Endodermal cell (in vitro differentiated cells): ENCODE data around the gene ITCH. TPM values are rescaled to one million over a fixed set of nuclear protein-coding genes. Genes with fewer than 3 reads are reported as not detected.

Experiments used
- DNase-seq: peaks from one replicate; pipeline ENCODE4 v3.0.0-alpha.2; 2017
- H3K27ac ChIP-seq: 2 replicates; pipeline ENCODE4 v1.5.1; 2013; ENCODE audit warnings: mild to moderate bottlenecking, low read depth, low read length, moderate library complexity
- H3K27me3 ChIP-seq: 2 replicates; pipeline ENCODE4 v1.6.1; 2013; ENCODE audit warnings: mild to moderate bottlenecking, low read length, moderate library complexity; ENCODE audit not compliant: insufficient read depth, control insufficient read depth, poor library complexity, severe bottlenecking
- H3K36me3 ChIP-seq: 2 replicates; pipeline ENCODE4 v1.7.0; 2013; ENCODE audit warnings: mild to moderate bottlenecking, low read length, moderate library complexity; ENCODE audit not compliant: control insufficient read depth, insufficient read depth
- H3K4me1 ChIP-seq: one replicate; pipeline ENCODE4 v1.7.0; 2013; ENCODE audit warnings: low read length; ENCODE audit not compliant: control insufficient read depth, insufficient read depth
- H3K4me3 ChIP-seq: 2 replicates; pipeline ENCODE4 v1.5.1; 2013; ENCODE audit warnings: mild to moderate bottlenecking, low read length, moderate library complexity
- H3K9ac ChIP-seq: 2 replicates; pipeline ENCODE4 v1.6.1; 2013; ENCODE audit warnings: mild to moderate bottlenecking, low read length, moderate library complexity; ENCODE audit not compliant: poor library complexity, severe bottlenecking; ENCODE audit errors: extremely low read depth
- H3K9me3 ChIP-seq: 2 replicates; pipeline ENCODE4 v1.6.1; 2013; ENCODE audit warnings: mild to moderate bottlenecking, low read length, moderate library complexity; ENCODE audit not compliant: control insufficient read depth
- H3K27ac Mint-ChIP-seq: 2 replicates; pipeline ENCODE4 v1.8.0; 2020; ENCODE audit warnings: mixed read lengths
- H3K27me3 Mint-ChIP-seq: 2 replicates; pipeline ENCODE4 v1.8.0; 2021; ENCODE audit warnings: mild to moderate bottlenecking, mixed read lengths; ENCODE audit not compliant: insufficient read depth
- H3K36me3 Mint-ChIP-seq: 2 replicates; pipeline ENCODE4 v1.8.0; 2020; ENCODE audit warnings: low read depth, mixed read lengths
- H3K4me1 Mint-ChIP-seq: 2 replicates; pipeline ENCODE4 v1.8.0; 2020; ENCODE audit warnings: mixed read lengths
- H3K4me3 Mint-ChIP-seq: 2 replicates; pipeline ENCODE4 v1.8.0; 2020; ENCODE audit warnings: mild to moderate bottlenecking, moderate library complexity, mixed read lengths
- H3K9me3 Mint-ChIP-seq: 2 replicates; pipeline ENCODE4 v1.8.0; 2020; ENCODE audit warnings: mild to moderate bottlenecking, mixed read lengths
- WGBS, 2 experiments: methylation state at CpG; one replicate each; pipeline versions ENCODE4 v1.1.5 to v1.1.7; 2013; ENCODE audit warnings: missing lambda C conversion rate in 2 of 2, mixed read lengths in 1 of 2; ENCODE audit not compliant: insufficient coverage in 1 of 2, insufficient read length in 1 of 2; 5-methylcytosine and 5-hydroxymethylcytosine counted together
- total RNA-seq, 2 donors: library from RNA; stranded (reverse); fragmentation: NEBNext Ultra II Directional in 1 of 2; extraction: Animal tissue kit (Norgen Biotek cat#: 25700) in 1 of 2; gene quantifications; 2 replicates in 1 of 2; 3 replicates in 1 of 2; pipeline ENCODE4 v1.2.1, GENCODE V29; 2021
- TF ChIP-seq, protein P1 (sequence below): fragments of 200-600 bp; sonication (generic); conservative IDR thresholded peaks from 2 replicates; pipeline ENCODE4 v1.5.0; 2021; ENCODE audit warnings: antibody characterized with exemption, mild to moderate bottlenecking

The ITCH gene
- total RNA-seq, 2 donors from 2014 or later = 65.1 to 84.4 TPM

DNA sequence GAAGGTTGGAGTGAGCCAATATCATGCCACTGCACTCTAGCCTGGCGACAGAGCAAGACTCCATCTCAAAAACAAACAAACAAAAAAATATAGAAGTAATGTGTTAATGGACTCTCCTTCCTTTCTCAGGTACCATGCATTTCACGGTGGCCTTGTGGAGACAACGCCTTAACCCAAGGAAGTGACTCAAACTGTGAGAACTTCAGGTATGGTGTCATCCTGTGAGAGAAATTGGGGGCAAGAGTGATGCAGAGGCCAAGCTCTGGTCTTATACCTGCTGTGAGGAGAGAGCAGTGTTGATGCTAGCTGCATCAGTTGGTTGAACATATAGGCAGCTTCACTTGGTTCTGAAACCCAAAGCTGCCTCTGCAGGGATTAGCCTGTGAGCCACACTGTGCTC is 6.2 kb downstream of the ITCH start:
- H3K9me3 Mint-ChIP-seq = peaks cover 1% of the 10 kb centered on the region
- no peak overlapping the region for H3K27ac Mint-ChIP-seq
- H3K36me3 ChIP-seq = peaks cover 58% of the 10 kb centered on the region
- WGBS, 2 experiments = 95 to 100% methylated on average over 1 to 3 of the region's 3 CpGs
- H3K9me3 ChIP-seq = peaks cover 2% of the 10 kb centered on the region
- H3K4me3 Mint-ChIP-seq = no peak overlapping the region
- TF ChIP-seq, protein P1, sequence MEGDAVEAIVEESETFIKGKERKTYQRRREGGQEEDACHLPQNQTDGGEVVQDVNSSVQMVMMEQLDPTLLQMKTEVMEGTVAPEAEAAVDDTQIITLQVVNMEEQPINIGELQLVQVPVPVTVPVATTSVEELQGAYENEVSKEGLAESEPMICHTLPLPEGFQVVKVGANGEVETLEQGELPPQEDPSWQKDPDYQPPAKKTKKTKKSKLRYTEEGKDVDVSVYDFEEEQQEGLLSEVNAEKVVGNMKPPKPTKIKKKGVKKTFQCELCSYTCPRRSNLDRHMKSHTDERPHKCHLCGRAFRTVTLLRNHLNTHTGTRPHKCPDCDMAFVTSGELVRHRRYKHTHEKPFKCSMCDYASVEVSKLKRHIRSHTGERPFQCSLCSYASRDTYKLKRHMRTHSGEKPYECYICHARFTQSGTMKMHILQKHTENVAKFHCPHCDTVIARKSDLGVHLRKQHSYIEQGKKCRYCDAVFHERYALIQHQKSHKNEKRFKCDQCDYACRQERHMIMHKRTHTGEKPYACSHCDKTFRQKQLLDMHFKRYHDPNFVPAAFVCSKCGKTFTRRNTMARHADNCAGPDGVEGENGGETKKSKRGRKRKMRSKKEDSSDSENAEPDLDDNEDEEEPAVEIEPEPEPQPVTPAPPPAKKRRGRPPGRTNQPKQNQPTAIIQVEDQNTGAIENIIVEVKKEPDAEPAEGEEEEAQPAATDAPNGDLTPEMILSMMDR = no peak
- H3K4me1 Mint-ChIP-seq = peaks cover 13% of the 10 kb centered on the region
- no peak overlapping the region for H3K4me3 ChIP-seq
- no peak for DNase-seq
- H3K36me3 Mint-ChIP-seq = peaks cover 78% of the 10 kb centered on the region
- H3K27ac ChIP-seq = no peak overlapping the region
- no peaks in the 10 kb centered on the region for H3K4me1 ChIP-seq
- H3K9ac ChIP-seq = no peak overlapping the region
- no peaks in the 10 kb centered on the region for H3K27me3 ChIP-seq
- H3K27me3 Mint-ChIP-seq = no peaks in the 10 kb centered on the region

GRCh38 chr20:34370062-34370461 is 7.0 kb downstream of the ITCH start:
- DNase-seq = no peak
- H3K27ac ChIP-seq = no peak overlapping the region
- H3K4me1 ChIP-seq = no peaks in the 10 kb centered on the region
- H3K27me3 ChIP-seq = no peaks in the 10 kb centered on the region
- H3K9ac ChIP-seq = no peak overlapping the region
- H3K9me3 Mint-ChIP-seq = peaks cover 1% of the 10 kb centered on the region
- peaks cover 63% of the 10 kb centered on the region for H3K36me3 ChIP-seq
- no peak overlapping the region for H3K4me3 ChIP-seq
- no peaks in the 10 kb centered on the region for H3K27me3 Mint-ChIP-seq
- TF ChIP-seq, protein P1 = no peak
- no peak overlapping the region for H3K4me3 Mint-ChIP-seq
- H3K4me1 Mint-ChIP-seq = peaks cover 11% of the 10 kb centered on the region
- no peak overlapping the region for H3K27ac Mint-ChIP-seq
- 94 to 97% methylated on average over 2 to 6 of the region's 6 CpGs for WGBS, 2 experiments
- peaks cover 83% of the 10 kb centered on the region for H3K36me3 Mint-ChIP-seq
- peaks cover 4% of the 10 kb centered on the region for H3K9me3 ChIP-seq

GRCh38 chr20:34373445-34373844 is 10.4 kb downstream of the ITCH start:
- H3K4me3 Mint-ChIP-seq = no peak overlapping the region

More at GRCh38 chr20:34373445-34373844, 10.4 kb downstream of the ITCH start:
- no peaks in the 10 kb centered on the region for H3K4me1 ChIP-seq
- Mint-ChIP-seq H3K27ac (no peak overlapping the region), H3K36me3 (peaks cover 81% of the 10 kb centered on the region), H3K9me3 (peaks cover 1% of the 10 kb centered on the region), H3K4me1 (no peaks in the 10 kb centered on the region), H3K27me3 (no peaks in the 10 kb centered on the region)
- WGBS, 2 experiments = 89 to 97% methylated on average over 3 to 4 of the region's 4 CpGs
- H3K27me3 ChIP-seq = no peaks in the 10 kb centered on the region
- TF ChIP-seq, protein P1 = no peak
- no peak for DNase-seq
- H3K36me3 ChIP-seq = peaks cover 65% of the 10 kb centered on the region
- H3K9ac ChIP-seq = no peak overlapping the region
- peaks cover 4% of the 10 kb centered on the region for H3K9me3 ChIP-seq
- H3K4me3 ChIP-seq = no peak overlapping the region
- no peak overlapping the region for H3K27ac ChIP-seq
